HCT116 (cell line): ENCODE measurements around the gene APIP.

Source experiments
- CTCF ChIP-seq, 3 experiments: fragments of 200-600 bp in 1 of 3; sonication (generic) in 1 of 3; IDR thresholded peaks in 2 of 3; conservative IDR thresholded peaks in 1 of 3; 2 replicates each; pipeline ENCODE4 v1.5.1; 2012 to 2017; ENCODE audit warnings: low read depth in 2 of 3, low read length in 2 of 3, antibody characterized with exemption in 1 of 3, borderline replicate concordance in 1 of 3, control low read depth in 1 of 3, mild to moderate bottlenecking in 1 of 3, mixed read lengths in 1 of 3, mixed run types in 1 of 3, moderate library complexity in 1 of 3; ENCODE audit not compliant: insufficient read depth in 1 of 3
- EZH2 ChIP-seq: fragments of 200-600 bp; sonication (generic); IDR thresholded peaks from 2 replicates; pipeline ENCODE4 v1.6.1; 2017; ENCODE audit warnings: antibody characterized with exemption, mixed run types
- EZH2phosphoT487 ChIP-seq: fragments of 200-600 bp; IDR thresholded peaks from 2 replicates; pipeline ENCODE4 v1.6.1; 2018; ENCODE audit warnings: antibody characterized with exemption, borderline replicate concordance
- MAX ChIP-seq: IDR thresholded peaks from 2 replicates; pipeline ENCODE4 v1.6.1; 2012
- POLR2A ChIP-seq: IDR thresholded peaks from 2 replicates; pipeline ENCODE4 v1.7.0; 2011; ENCODE audit warnings: borderline replicate concordance; ENCODE audit not compliant: insufficient read depth, insufficient read length; ENCODE audit errors: extremely low read depth
- POLR2AphosphoS5 ChIP-seq: IDR thresholded peaks from 2 replicates; pipeline ENCODE4 v1.6.1; 2011; ENCODE audit warnings: mild to moderate bottlenecking, low read depth, low read length, moderate library complexity
- RAD21 ChIP-seq: IDR thresholded peaks from 2 replicates; pipeline ENCODE4 v1.6.1; 2012; ENCODE audit warnings: low read depth, mild to moderate bottlenecking
- REST ChIP-seq: IDR thresholded peaks from 2 replicates; pipeline ENCODE4 v1.6.1; 2012; ENCODE audit warnings: low read depth
- YY1 ChIP-seq: IDR thresholded peaks from 2 replicates; pipeline ENCODE4 v1.6.1; 2011; ENCODE audit warnings: low read length, low read depth, moderate library complexity, mild to moderate bottlenecking; ENCODE audit not compliant: insufficient replicate concordance; ENCODE audit errors: extremely low read depth
- ZBTB33 ChIP-seq: IDR thresholded peaks from 2 replicates; pipeline ENCODE4 v1.6.1; 2011; ENCODE audit warnings: mild to moderate bottlenecking, low read length, moderate library complexity; ENCODE audit not compliant: insufficient replicate concordance; ENCODE audit errors: extremely low read depth
- ZFX ChIP-seq: fragments of 450-650 bp; IDR thresholded peaks from 2 replicates; pipeline ENCODE4 v1.6.1; 2017
- ZNF274 ChIP-seq: fragments of 200-500 bp; sonication (Bioruptor generic); IDR thresholded peaks from 2 replicates; pipeline ENCODE4 v1.6.1; 2014; ENCODE audit warnings: mild to moderate bottlenecking, low read depth, low read length, inconsistent platforms

- no peak for TF ChIP-seq RAD21
- no peak for TF ChIP-seq CTCF (IDR thresholded peaks at IDR 0.05 in 2 of 3, conservative IDR thresholded peaks at IDR 0.05 in 1 of 3; ENCODE audit: borderline replicate concordance in 1 of 3, insufficient read depth in 1 of 3, low read depth in 2 of 3, low read length in 2 of 3)
- TF ChIP-seq EZH2: no peak
- no peak for TF ChIP-seq POLR2A
- no peak for TF ChIP-seq POLR2AphosphoS5
- no peak for TF ChIP-seq REST
- no peak for TF ChIP-seq ZNF274
- no peak for TF ChIP-seq MAX
- no peak for TF ChIP-seq ZBTB33
- TF ChIP-seq ZFX: no peak
- TF ChIP-seq EZH2phosphoT487: no peak
- no peak for TF ChIP-seq YY1
These were observed 11.7 kb downstream of the APIP start for GRCh38 chr11:34904421-34904955.
